Keratinocyte (primary cell): Measurements from ENCODE around the gene TUBGCP6. TPM values are rescaled to one million over a fixed set of nuclear protein-coding genes. Genes with fewer than 3 reads are reported as not detected.

Source experiments
- DNase-seq: peaks from one replicate; pipeline ENCODE4 v3.0.0-alpha.2; 2011; ENCODE audit warnings: low read depth, missing footprints, low spot score
- FAIRE-seq: peaks from 2 replicates; lab custom pipeline; 2011; peaks lifted over from hg19 to GRCh38; lab: Jason Lieb, UNC
- H2AFZ ChIP-seq: 2 replicates; pipeline ENCODE4 v1.6.0; 2012; ENCODE audit warnings: low read length, control low read depth, inconsistent platforms; ENCODE audit not compliant: control insufficient read depth
- H3K27ac ChIP-seq: 2 replicates; pipeline ENCODE4 v1.5.1; 2011; ENCODE audit warnings: low read length; ENCODE audit not compliant: control insufficient read depth, insufficient read depth
- H3K27me3 ChIP-seq: 3 replicates; pipeline ENCODE4 v1.6.0; 2011; ENCODE audit warnings: low read length; ENCODE audit not compliant: control insufficient read depth, insufficient read depth; ENCODE audit errors: extremely low read depth
- H3K36me3 ChIP-seq, 2 experiments: 2 replicates in 1 of 2; 3 replicates in 1 of 2; pipeline ENCODE4 v1.5.1; 2011; ENCODE audit warnings: low read length in 2 of 2, mild to moderate bottlenecking in 1 of 2; ENCODE audit not compliant: control insufficient read depth in 2 of 2, insufficient read depth in 2 of 2; ENCODE audit errors: extremely low read depth in 1 of 2
- H3K4me1 ChIP-seq: 3 replicates; pipeline ENCODE4 v1.5.1; 2011; ENCODE audit warnings: low read length; ENCODE audit not compliant: control insufficient read depth, insufficient read depth; ENCODE audit errors: extremely low read depth
- H3K4me2 ChIP-seq: 3 replicates; pipeline ENCODE4 v1.6.0; 2011; ENCODE audit warnings: low read depth, low read length; ENCODE audit not compliant: control insufficient read depth, insufficient read depth; ENCODE audit errors: extremely low read depth
- H3K4me3 ChIP-seq, 3 experiments: fragments of 200-600 bp in 1 of 3; sonication (generic) in 1 of 3; 2 replicates in 2 of 3; 3 replicates in 1 of 3; pipeline ENCODE4 v1.5.1; 2011 to 2016; ENCODE audit warnings: low read length in 3 of 3, mild to moderate bottlenecking in 3 of 3, control low read depth in 2 of 3, inconsistent platforms in 1 of 3, low read depth in 1 of 3, mixed read lengths in 1 of 3, mixed run types in 1 of 3, moderate library complexity in 1 of 3; ENCODE audit not compliant: control insufficient read depth in 2 of 3, insufficient read depth in 2 of 3; ENCODE audit errors: extremely low read depth in 1 of 3
- H3K79me2 ChIP-seq: 2 replicates; pipeline ENCODE4 v1.6.0; 2012; ENCODE audit warnings: low read length; ENCODE audit not compliant: control insufficient read depth, insufficient read depth
- H3K9ac ChIP-seq: 3 replicates; pipeline ENCODE4 v1.6.0; 2011; ENCODE audit warnings: low read length; ENCODE audit not compliant: control insufficient read depth, insufficient read depth; ENCODE audit errors: extremely low read depth
- H3K9me1 ChIP-seq: 3 replicates; pipeline ENCODE4 v1.6.0; 2011; ENCODE audit warnings: low read length; ENCODE audit not compliant: control insufficient read depth, insufficient read depth; ENCODE audit errors: extremely low read depth
- H3K9me3 ChIP-seq: 2 replicates; pipeline ENCODE4 v1.5.1; 2012; ENCODE audit warnings: low read depth, low read length; ENCODE audit not compliant: control insufficient read depth
- H4K20me1 ChIP-seq: 3 replicates; pipeline ENCODE4 v1.6.0; 2011; ENCODE audit warnings: low read length; ENCODE audit not compliant: control insufficient read depth, insufficient read depth; ENCODE audit errors: extremely low read depth
- EZH2 ChIP-seq: IDR thresholded peaks from one replicate; pipeline ENCODE4 v1.6.1; 2012; ENCODE audit warnings: inconsistent platforms, mild to moderate bottlenecking, low read length, moderate library complexity
- dilution Hi-C: fragments of 300-500 bp; cut with MboI; formaldehyde crosslinking; loops from one replicate; pipeline ENCODE4 v1.7.0; 2020; ENCODE audit warnings: low sequenced_read_pairs; ENCODE audit not compliant: extremely low pct_ligation_motif_present
- polyA plus RNA-seq, 5 experiments: library from polyadenylated mRNA; depleted of rRNA in 3 of 5; stranded (reverse) in 3 of 5; stranded (forward) in 1 of 5; unstranded in 1 of 5; fragments of >200 nt; gene quantifications; 1 replicate in 1 of 5; 2 replicates in 3 of 5; 3 replicates in 1 of 5; pipeline versions ENCODE4 v1.2.1 to v1.2.3, GENCODE V29; 2011 to 2012; ENCODE audit warnings: missing spikeins in 2 of 5, low read depth in 1 of 5, low replicate concordance in 1 of 5
- TF ChIP-seq, protein P1 (sequence below), 3 experiments: IDR thresholded peaks in 1 of 3; conservative IDR thresholded peaks in 1 of 3; optimal IDR thresholded peaks in 1 of 3; 2 replicates in 2 of 3; 3 replicates in 1 of 3; pipeline versions ENCODE3 to v1.5.1; 2011; ENCODE audit warnings: low read length in 3 of 3, mild to moderate bottlenecking in 3 of 3, moderate library complexity in 2 of 3, control low read depth in 1 of 3, inconsistent platforms in 1 of 3; ENCODE audit not compliant: insufficient read depth in 2 of 3; ENCODE audit errors: extremely low read depth in 1 of 3

TUBGCP6 gene
- polyA plus RNA-seq, 1 donor (not counting 4 experiments of a cell fraction or from before 2014, with no cell fraction given): 10.1 TPM

DNA sequence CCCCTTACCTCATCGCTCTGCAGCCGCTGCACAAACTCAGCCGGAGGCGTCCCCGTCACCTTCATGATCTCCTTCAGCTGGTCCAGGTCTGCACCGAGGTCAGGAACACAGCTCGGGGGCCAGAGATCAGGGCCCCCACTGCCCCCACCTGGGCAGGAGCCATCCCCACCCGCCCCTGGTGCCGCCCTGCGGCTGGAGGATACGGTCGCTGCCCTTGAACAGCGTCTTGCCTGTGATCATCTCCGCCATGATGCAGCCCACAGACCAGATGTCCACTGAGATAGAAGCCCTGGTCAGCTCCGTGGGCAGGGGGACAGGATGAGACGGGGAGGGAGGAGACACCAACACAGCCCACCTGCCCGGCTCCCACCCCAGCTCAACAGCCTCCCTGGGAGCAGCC is 10.8 kb upstream of the TUBGCP6 start:
- no peak for DNase-seq
- Histone ChIP-seq H4K20me1 (no peaks in the 10 kb centered on the region), H3K27ac (no peak overlapping the region), H3K4me1 (peaks cover 2% of the 10 kb centered on the region), H3K9me3 (no peaks in the 10 kb centered on the region), H3K36me3 (peaks cover 0 to 5% of the 10 kb centered on the region in 2 experiments), H3K4me2 (no peak overlapping the region), H3K9me1 (no peaks in the 10 kb centered on the region), H3K4me3 (no peak overlapping the region), H3K79me2 (no peaks in the 10 kb centered on the region), H3K27me3 (no peaks in the 10 kb centered on the region), H2AFZ (no peak overlapping the region), H3K9ac (no peak overlapping the region)
- no peak for FAIRE-seq
- no peak for TF ChIP-seq EZH2
- TF ChIP-seq, protein P1, sequence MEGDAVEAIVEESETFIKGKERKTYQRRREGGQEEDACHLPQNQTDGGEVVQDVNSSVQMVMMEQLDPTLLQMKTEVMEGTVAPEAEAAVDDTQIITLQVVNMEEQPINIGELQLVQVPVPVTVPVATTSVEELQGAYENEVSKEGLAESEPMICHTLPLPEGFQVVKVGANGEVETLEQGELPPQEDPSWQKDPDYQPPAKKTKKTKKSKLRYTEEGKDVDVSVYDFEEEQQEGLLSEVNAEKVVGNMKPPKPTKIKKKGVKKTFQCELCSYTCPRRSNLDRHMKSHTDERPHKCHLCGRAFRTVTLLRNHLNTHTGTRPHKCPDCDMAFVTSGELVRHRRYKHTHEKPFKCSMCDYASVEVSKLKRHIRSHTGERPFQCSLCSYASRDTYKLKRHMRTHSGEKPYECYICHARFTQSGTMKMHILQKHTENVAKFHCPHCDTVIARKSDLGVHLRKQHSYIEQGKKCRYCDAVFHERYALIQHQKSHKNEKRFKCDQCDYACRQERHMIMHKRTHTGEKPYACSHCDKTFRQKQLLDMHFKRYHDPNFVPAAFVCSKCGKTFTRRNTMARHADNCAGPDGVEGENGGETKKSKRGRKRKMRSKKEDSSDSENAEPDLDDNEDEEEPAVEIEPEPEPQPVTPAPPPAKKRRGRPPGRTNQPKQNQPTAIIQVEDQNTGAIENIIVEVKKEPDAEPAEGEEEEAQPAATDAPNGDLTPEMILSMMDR (optimal IDR thresholded peaks at IDR 0.05 in 1 of 3, IDR thresholded peaks at IDR 0.05 in 1 of 3, conservative IDR thresholded peaks at IDR 0.05 in 1 of 3; ENCODE audit: extremely low read depth in 1 of 3, insufficient read depth in 2 of 3, low read length in 3 of 3): no peak
- dilution Hi-C loops: no loop called here

DNA sequence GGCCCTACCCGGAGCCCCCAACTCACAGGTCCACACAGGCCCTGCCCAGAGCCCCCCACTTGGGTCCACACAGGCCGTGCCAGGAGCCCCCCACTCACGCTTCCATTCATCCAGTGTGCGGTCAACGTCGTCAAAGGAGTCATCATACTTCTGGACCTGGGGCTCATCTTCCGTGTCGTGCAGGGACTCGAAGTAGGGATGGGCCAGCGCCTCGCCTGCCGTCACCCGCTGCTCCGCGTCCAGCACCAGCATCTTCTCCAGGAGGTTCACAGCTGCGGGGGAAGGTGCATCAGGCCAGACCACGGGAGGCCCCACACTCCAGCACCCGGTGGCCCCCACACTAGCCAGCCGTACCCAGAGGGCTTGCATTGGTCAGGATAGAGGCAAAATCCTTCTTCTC is 10.3 kb upstream of the TUBGCP6 start:
- no peaks in the 10 kb centered on the region for H3K9me1 ChIP-seq
- H4K20me1 ChIP-seq: no peaks in the 10 kb centered on the region
- H3K9ac ChIP-seq: no peak overlapping the region
- no peak overlapping the region for H3K27ac ChIP-seq
- no peaks in the 10 kb centered on the region for H3K79me2 ChIP-seq
- no peak overlapping the region for H3K4me3 ChIP-seq
- no peak for FAIRE-seq
- dilution Hi-C loops: no loop called here
- TF ChIP-seq EZH2: no peak
- TF ChIP-seq, protein P1 (optimal IDR thresholded peaks at IDR 0.05 in 1 of 3, IDR thresholded peaks at IDR 0.05 in 1 of 3, conservative IDR thresholded peaks at IDR 0.05 in 1 of 3; ENCODE audit: extremely low read depth in 1 of 3, insufficient read depth in 2 of 3, low read length in 3 of 3): no peak
- peaks cover 0 to 5% of the 10 kb centered on the region in 2 experiments for H3K36me3 ChIP-seq
- no peak overlapping the region for H3K4me2 ChIP-seq
- H2AFZ ChIP-seq: no peak overlapping the region
- no peaks in the 10 kb centered on the region for H3K27me3 ChIP-seq
- H3K4me1 ChIP-seq: peaks cover 5% of the 10 kb centered on the region
- DNase-seq: no peak
- no peaks in the 10 kb centered on the region for H3K9me3 ChIP-seq
